Endothelial cell of umbilical vein (primary cell): ENCODE measurements around the gene ARHGEF7.

ENCODE experiments used
- CTCF ChIP-seq, 2 donors: IDR thresholded peaks; 1 replicate in 1 of 2; 2 replicates in 1 of 2; pipeline ENCODE4 v1.5.1; 2011; ENCODE audit warnings: low read length in 2 of 2, mild to moderate bottlenecking in 2 of 2, moderate library complexity in 2 of 2, control low read depth in 1 of 2, inconsistent platforms in 1 of 2, low read depth in 1 of 2; ENCODE audit not compliant: insufficient read depth in 1 of 2; ENCODE audit errors: extremely low read depth in 1 of 2
- EZH2 ChIP-seq: IDR thresholded peaks from 2 replicates; pipeline ENCODE4 v1.6.1; 2012; ENCODE audit warnings: borderline replicate concordance, low read depth, mild to moderate bottlenecking, moderate library complexity, low read length, inconsistent platforms; ENCODE audit not compliant: severe bottlenecking
- FOS ChIP-seq: IDR thresholded peaks from 2 replicates; pipeline ENCODE4 v1.6.1; 2011; ENCODE audit warnings: mild to moderate bottlenecking, low read length, moderate library complexity, borderline replicate concordance; ENCODE audit not compliant: insufficient read depth
- GATA2 ChIP-seq: IDR thresholded peaks from 2 replicates; pipeline ENCODE4 v1.7.0; 2011; ENCODE audit warnings: low read depth, mild to moderate bottlenecking, moderate library complexity, mixed read lengths, low read length; ENCODE audit not compliant: insufficient read length, insufficient read depth
- JUN ChIP-seq: IDR thresholded peaks from 2 replicates; pipeline ENCODE4 v1.6.1; 2011; ENCODE audit warnings: borderline replicate concordance, low read depth; ENCODE audit not compliant: insufficient read length, insufficient read depth
- MAX ChIP-seq: IDR thresholded peaks from 2 replicates; pipeline ENCODE4 v1.6.1; 2011; ENCODE audit not compliant: insufficient read depth, insufficient read length
- MYC ChIP-seq: IDR thresholded peaks from one replicate; pipeline ENCODE4 v1.6.1; 2011; ENCODE audit warnings: mild to moderate bottlenecking, low read depth, low read length
- POLR2A ChIP-seq: IDR thresholded peaks from 2 replicates; pipeline ENCODE4 v1.6.1; 2012; ENCODE audit warnings: low read depth, mild to moderate bottlenecking, control low read depth, low read length
- POLR2AphosphoS5 ChIP-seq: IDR thresholded peaks from 2 replicates; pipeline ENCODE4 v1.6.1; 2012; ENCODE audit warnings: low read depth, mild to moderate bottlenecking, control low read depth, low read length, moderate library complexity; ENCODE audit not compliant: insufficient read depth

- TF ChIP-seq EZH2 = no peak
- no peak for TF ChIP-seq POLR2AphosphoS5
- no peak for TF ChIP-seq CTCF (IDR thresholded peaks at IDR 0.05; ENCODE audit: extremely low read depth in 1 of 2, insufficient read depth in 1 of 2, low read depth in 1 of 2, low read length in 2 of 2)
- TF ChIP-seq MAX = no peak
- TF ChIP-seq POLR2A = no peak
- no peak for TF ChIP-seq GATA2
- TF ChIP-seq JUN = no peak
- TF ChIP-seq MYC = no peak
- no peak for TF ChIP-seq FOS
Observed at GRCh38 chr13:111080642-111081041, 34.5 kb upstream of the ARHGEF7 start.
